ENCODE measurements around the gene PSMD8. TPM values are rescaled to one million over a fixed set of nuclear protein-coding genes. Genes with fewer than 3 reads are reported as not detected.

The PSMD8 gene
- total and polyA plus RNA-seq, 2 of the 8 experiments (the other 6 are each of a cell fraction or from before 2014, with no cell fraction given), result 170 to 486 TPM

DNA sequence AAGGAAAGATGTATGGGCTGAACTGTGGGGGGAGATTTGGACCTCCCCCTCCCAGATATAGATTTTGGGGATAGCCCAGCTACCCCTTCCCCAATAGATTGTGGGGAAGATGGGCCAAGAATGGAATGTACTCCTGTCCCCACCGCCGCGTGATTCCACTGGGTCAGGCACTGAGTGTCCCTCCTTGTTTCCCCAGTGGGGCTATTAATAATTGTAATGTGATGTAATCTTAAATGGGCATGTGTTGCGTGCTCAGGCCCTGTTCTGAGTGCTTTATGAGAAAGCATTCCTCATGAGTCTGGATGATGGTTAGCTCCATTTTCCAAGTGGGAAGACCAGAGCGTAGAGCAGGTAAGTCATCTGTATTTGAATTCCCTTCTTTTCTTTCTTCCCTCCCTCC, 1.4 kb downstream of the PSMD8 start (continued):
- TF ChIP-seq CEBPB (IDR thresholded peaks at IDR 0.05; ENCODE audit: low read depth, low read length) (no peak), GABPA (IDR thresholded peaks at IDR 0.05; ENCODE audit: borderline replicate concordance, insufficient read depth, low read length) (no peak), SIN3A (conservative IDR thresholded peaks at IDR 0.05 in 1 of 2, IDR thresholded peaks at IDR 0.05 in 1 of 2; ENCODE audit: low read depth in 1 of 2, low read length in 2 of 2) (no peak)
- TF ChIP-seq, protein P1, sequence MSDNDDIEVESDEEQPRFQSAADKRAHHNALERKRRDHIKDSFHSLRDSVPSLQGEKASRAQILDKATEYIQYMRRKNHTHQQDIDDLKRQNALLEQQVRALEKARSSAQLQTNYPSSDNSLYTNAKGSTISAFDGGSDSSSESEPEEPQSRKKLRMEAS (IDR thresholded peaks at IDR 0.05), result no peak

Data from H1 (cell line).